Stimulated activated naive B cell treated with anti-CD40 and anti-IgM and Interleukin-4, amounts not matched to agents 10 μg/mL and 1 μg/mL and 100 μg/mL, for 72 hours (primary cell): ENCODE results near the gene FAM124A.
"Not testable (repeated sequence)": the region's sequence is repeated elsewhere in the genome, so short reads cannot be mapped to it uniquely, and the experiment has no call there.

Source experiments
- ATAC-seq, 2 donors: fragments of 150-1000 bp; cut with Tn5 transposase; replicated peaks; 2 replicates each; pipeline ENCODE4 v1.10.0; 2021; ENCODE audit warnings: moderate library complexity in 1 of 2
- DNase-seq: peaks from one replicate; pipeline ENCODE4 v3.0.0; 2021
- H3K27ac Mint-ChIP-seq: one replicate; pipeline ENCODE4 v1.8.0; 2022; ENCODE audit warnings: mild to moderate bottlenecking, mixed read lengths
- H3K27me3 Mint-ChIP-seq, 2 donors: one replicate each; pipeline ENCODE4 v1.8.0; 2022; ENCODE audit warnings: mixed read lengths in 2 of 2
- H3K36me3 Mint-ChIP-seq, 2 donors: one replicate each; pipeline ENCODE4 v1.8.0; 2022; ENCODE audit warnings: mixed read lengths in 2 of 2, mild to moderate bottlenecking in 1 of 2
- H3K4me1 Mint-ChIP-seq, 2 donors: one replicate each; pipeline ENCODE4 v1.8.0; 2022; ENCODE audit warnings: mixed read lengths in 2 of 2, mild to moderate bottlenecking in 1 of 2
- H3K4me3 Mint-ChIP-seq, 2 donors: one replicate each; pipeline ENCODE4 v1.8.0; 2022; ENCODE audit warnings: mild to moderate bottlenecking in 2 of 2, mixed read lengths in 2 of 2, moderate library complexity in 1 of 2
- H3K9me3 Mint-ChIP-seq, 2 donors: one replicate each; pipeline ENCODE4 v1.8.0; 2022; ENCODE audit warnings: mixed read lengths in 2 of 2, mild to moderate bottlenecking in 1 of 2

Gene FAM124A

DNA sequence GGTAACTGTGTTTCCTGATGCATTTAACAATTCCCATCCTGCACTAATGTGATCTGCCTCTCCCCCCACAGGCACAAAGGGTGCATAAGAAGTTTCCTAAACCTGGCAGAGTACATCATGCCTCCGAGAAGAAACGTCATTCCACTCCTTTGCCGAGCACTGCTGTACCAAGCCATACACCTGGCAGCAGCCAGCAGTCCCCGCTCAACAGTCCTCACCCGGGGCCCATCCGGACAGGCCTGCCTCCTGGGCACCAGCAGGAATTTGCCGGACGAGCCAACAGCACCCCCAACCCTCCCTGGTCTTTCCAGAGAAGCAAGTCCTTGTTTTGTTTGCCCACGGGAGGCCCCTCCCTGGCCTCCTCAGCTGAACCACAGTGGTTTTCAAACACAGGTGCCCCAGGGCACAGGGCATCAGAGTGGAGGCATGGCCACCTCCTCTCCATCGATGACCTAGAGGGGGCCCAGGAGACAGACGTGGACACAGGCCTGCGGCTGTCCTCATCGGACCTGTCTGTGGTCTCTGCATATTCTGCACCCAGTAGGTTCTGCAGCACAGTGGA is 58.3 kb downstream of the FAM124A start:
- peaks cover 3 to 5% of the 10 kb centered on the region in 2 donors for H3K27me3 Mint-ChIP-seq
- no peak overlapping the region for H3K4me3 Mint-ChIP-seq
- H3K4me1 Mint-ChIP-seq: no peaks in the 10 kb centered on the region
- no peaks in the 10 kb centered on the region for H3K9me3 Mint-ChIP-seq
- ATAC-seq (no peak), DNase-seq (no peak)
- H3K36me3 Mint-ChIP-seq: no peaks in the 10 kb centered on the region
- H3K27ac Mint-ChIP-seq: no peak overlapping the region

DNA sequence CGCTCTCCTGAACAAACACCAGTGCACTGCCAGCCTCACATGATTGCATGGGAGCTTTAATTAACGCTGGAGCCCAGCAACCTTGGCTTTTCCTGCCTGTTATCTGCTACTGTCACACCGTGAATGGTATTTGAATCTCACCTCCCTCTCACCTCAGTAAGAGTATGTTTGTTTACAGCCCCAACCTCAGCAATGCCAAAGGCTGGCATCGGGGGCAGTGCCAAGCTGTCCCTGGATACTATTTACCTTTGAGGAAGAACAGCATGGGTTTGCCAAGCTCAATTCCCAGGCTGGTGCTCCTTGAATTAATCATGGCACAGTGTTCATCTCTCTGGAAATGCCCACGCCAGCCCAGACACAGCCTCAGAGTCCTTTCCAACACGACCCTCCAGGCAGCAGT is 60.1 kb downstream of the FAM124A start:
- Mint-ChIP-seq H3K27ac (no peak overlapping the region), H3K4me3 (no peak overlapping the region), H3K36me3 (no peaks in the 10 kb centered on the region), H3K9me3 (no peaks in the 10 kb centered on the region), H3K4me1 (peaks cover 0 to 6% of the 10 kb centered on the region in 2 donors), H3K27me3 (peaks cover 3 to 10% of the 10 kb centered on the region in 2 donors)
- no peak for DNase-seq
- ATAC-seq: no peak

DNA sequence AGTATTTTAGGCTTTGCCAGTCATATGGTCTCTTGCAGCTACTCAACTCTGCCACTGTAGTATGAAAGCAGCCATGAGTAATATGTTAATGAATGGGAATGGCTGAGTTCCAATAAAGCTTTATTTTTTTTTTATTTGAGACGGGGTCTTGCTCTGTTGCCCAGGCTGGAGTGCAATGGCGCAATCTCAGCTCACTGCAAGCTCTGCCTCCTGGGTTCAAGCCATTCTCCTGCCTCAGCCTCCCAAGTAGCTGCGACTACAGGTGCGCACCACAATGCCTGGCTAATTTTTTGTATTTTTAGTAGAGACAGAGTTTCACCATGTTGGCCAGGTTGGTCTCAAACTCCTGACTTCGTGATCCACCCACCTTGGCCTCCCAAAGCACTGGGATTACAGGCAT is 60.7 kb downstream of the FAM124A start:
- H3K36me3 Mint-ChIP-seq, H3K4me1 Mint-ChIP-seq, H3K27ac Mint-ChIP-seq, H3K27me3 Mint-ChIP-seq, H3K4me3 Mint-ChIP-seq, H3K9me3 Mint-ChIP-seq, DNase-seq, ATAC-seq: not testable (repeated sequence)

DNA sequence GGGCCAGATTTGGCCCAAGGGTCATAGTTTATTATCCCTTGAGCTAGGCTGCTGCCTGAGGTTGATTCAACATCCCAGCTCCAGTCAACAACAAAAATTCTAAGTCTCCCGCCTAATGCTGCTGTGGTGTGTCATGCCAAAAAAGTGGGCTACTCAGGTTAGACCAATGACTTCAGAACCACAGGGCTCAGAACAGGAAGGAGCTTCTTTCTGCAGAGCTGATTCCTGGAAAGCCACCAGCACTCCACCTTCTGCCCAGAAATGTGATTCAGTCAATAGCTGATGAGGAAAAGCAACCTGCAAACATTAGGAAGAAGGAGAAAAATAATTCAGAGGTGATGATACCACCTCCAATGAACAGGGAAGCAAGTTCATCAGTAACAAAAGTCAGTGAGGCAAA is 61.2 kb downstream of the FAM124A start:
- Mint-ChIP-seq H3K4me1 (peaks cover 0 to 6% of the 10 kb centered on the region in 2 donors), H3K4me3 (no peak overlapping the region), H3K27me3 (peaks cover 3 to 10% of the 10 kb centered on the region in 2 donors), H3K9me3 (no peaks in the 10 kb centered on the region), H3K27ac (no peak overlapping the region), H3K36me3 (no peaks in the 10 kb centered on the region)
- no peak for DNase-seq
- no peak for ATAC-seq

DNA sequence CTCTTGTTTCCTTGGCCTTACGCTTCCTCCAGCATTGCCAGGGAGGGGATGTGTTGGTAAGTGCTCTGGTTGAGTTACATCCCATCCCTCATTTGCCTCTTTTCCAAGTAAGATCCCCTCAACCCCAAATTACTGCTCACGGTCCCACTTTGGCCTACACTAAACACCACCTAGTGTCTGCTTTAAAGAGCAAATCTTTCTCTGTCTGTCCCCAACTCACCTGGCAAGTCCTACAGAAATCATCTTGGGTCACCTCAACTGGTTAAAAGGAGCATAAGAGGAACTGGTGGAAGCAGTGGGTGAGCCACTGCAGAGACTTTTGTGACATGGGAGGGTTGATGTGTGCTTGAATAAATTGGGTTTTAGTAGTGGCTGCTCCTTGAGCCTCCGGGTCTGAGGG is 62.1 kb downstream of the FAM124A start:
- H3K4me1 Mint-ChIP-seq: peaks cover 0 to 6% of the 10 kb centered on the region in 2 donors
- H3K27ac Mint-ChIP-seq: no peak overlapping the region
- no peaks in the 10 kb centered on the region for H3K36me3 Mint-ChIP-seq
- H3K9me3 Mint-ChIP-seq: no peaks in the 10 kb centered on the region
- DNase-seq (no peak), ATAC-seq (no peak)
- no peak overlapping the region for H3K4me3 Mint-ChIP-seq
- H3K27me3 Mint-ChIP-seq: peaks cover 3 to 10% of the 10 kb centered on the region in 2 donors

DNA sequence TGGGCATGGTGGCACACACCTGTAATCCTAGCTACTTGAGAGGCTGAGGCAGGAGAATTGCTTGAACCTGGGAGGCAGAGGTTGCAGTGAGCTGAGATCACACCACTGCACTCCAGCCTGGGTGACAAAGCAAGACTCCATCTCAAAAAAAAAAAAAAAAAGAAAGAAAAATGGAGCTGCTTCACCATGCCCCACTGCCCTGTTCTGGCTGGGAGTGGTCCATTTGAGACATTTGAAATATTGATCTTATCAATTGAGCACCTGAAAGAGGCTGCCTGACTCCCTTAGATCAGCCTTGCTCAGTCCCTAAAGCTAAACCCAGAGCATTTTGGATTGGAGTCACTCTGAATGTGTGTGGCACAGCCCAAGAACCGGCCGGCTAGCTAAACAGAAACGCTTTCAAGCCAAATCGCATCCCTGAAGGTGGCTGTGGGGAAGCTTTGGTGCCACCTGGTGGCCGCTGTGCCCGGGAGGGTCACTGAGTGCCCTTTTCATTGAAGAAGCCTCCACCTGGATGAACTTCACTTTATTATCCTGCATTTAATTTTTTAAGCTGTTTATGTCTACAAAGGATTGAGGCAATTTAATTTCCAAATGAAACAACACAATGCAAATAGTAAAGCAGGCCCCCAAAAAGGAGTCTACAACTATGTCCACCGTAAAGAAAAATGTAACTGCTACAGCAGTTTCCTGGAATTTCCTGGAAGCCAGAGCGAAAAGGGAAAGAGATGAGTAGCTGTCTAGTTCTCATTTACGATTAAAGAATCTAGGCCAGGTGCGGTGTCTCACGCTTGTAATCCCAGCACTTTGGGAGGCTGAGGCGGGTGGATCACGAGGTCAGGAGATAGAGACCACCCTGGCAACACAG is 64.2 kb downstream of the FAM124A start:
- DNase-seq (peak; percentile 51), ATAC-seq (peak; percentile 97 to 98)
- Mint-ChIP-seq H3K9me3 (no peaks in the 10 kb centered on the region), H3K36me3 (no peaks in the 10 kb centered on the region), H3K27me3 (peaks cover 4 to 5% of the 10 kb centered on the region in 2 donors), H3K4me3 (no peak overlapping the region), H3K27ac (peak overlapping the region; percentile 37), H3K4me1 (peaks cover 0 to 6% of the 10 kb centered on the region in 2 donors)

DNA sequence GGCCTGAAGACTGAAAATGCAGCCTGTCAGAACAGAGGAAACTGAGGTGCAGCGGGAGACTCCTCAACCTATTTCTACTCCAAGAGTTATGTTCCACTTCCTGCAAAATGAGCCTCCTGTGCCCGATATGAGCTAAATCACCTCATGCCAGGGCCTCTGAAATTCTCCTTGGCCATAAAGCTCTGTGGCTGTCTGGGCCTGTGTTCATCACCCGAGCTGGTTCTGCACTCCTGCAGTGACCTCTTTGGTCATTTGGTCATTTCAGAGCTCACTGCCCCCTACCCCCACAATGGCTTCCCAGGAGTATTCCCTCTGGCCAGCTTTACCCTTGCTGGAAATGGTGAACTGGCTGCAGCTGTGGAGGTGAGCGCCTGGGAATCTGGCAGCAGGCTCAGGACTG is 65.6 kb downstream of the FAM124A start:
- Mint-ChIP-seq H3K9me3 (no peaks in the 10 kb centered on the region), H3K4me1 (peaks cover 0 to 6% of the 10 kb centered on the region in 2 donors), H3K27me3 (peaks cover 4 to 5% of the 10 kb centered on the region in 2 donors), H3K4me3 (no peak overlapping the region), H3K36me3 (no peaks in the 10 kb centered on the region), H3K27ac (no peak overlapping the region)
- DNase-seq (no peak), ATAC-seq (no peak)

DNA sequence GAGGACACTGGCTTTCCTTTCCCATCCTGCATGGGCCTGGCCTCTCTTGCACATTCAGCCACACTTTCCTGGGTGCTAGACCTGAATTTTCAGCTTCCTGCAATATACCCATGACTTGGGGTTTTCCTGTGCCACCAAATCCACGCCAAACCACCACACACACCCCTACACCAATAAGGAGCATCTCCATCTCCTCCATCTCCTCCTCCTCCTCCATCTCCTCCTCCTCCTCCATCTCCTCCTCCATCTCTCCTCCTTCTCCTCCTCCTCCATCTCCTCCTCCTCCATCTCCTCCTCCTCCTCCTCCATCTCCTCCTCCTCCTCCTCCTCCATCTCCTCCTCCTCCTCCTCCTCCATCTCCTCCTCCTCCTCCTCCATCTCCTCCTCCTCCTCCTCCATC is 66.1 kb downstream of the FAM124A start:
- H3K9me3 Mint-ChIP-seq, H3K27ac Mint-ChIP-seq, H3K4me3 Mint-ChIP-seq, H3K27me3 Mint-ChIP-seq, ATAC-seq, H3K4me1 Mint-ChIP-seq, DNase-seq, H3K36me3 Mint-ChIP-seq: not testable (repeated sequence)

DNA sequence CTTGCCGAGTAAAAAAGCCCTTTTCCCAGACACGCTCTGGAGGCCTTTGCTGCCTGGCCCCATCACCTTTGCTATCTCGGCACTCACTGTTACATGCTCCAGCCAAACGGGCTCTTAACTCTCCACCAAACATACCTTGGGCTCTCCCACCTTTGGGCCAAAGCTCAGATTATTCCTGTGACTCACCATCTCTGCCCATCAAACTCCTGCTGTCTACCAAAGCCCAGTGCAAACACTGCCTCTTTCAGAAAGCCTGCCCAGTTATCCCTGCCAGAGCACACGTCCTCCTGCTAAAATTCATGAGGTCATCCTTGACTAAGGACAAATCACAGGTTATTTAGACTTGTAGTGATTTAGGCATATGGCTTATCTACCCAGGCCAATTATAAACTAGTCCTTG is 69.1 kb downstream of the FAM124A start:
- DNase-seq (no peak), ATAC-seq (no peak)
- H3K4me1 Mint-ChIP-seq: peaks cover 0 to 4% of the 10 kb centered on the region in 2 donors
- no peak overlapping the region for H3K4me3 Mint-ChIP-seq
- peaks cover 4% of the 10 kb centered on the region in 2 donors for H3K27me3 Mint-ChIP-seq
- H3K27ac Mint-ChIP-seq: no peak overlapping the region
- no peaks in the 10 kb centered on the region for H3K9me3 Mint-ChIP-seq
- H3K36me3 Mint-ChIP-seq: no peaks in the 10 kb centered on the region

DNA sequence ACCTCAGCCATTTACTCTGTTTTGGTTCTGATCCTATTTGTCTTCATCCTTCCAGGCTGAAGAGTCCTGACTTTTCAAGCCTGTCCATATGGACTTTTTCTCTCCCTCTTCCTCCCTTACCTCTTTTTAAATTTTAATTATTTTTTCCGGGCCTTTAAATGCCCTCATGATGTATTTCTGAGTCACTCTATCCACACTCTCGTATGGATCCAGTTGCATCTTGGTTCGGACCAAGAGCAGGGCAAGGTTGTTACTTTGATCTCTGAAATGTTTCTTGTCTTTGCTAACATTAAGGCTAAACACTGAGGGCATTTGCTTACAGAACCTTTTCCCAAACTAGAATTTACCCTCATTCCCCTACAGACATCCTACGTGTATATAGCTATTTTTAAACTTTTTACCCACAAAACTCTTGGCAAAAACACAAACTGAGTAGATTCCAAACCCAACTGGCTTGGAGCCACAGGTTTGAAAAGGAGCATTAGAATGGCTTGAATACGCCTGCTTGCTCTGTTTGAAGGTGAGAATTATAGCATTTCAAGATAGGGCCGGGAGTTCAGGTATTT is 69.9 kb downstream of the FAM124A start:
- Mint-ChIP-seq H3K4me1 (no peaks in the 10 kb centered on the region), H3K27me3 (peaks cover 0 to 4% of the 10 kb centered on the region in 2 donors), H3K27ac (no peak overlapping the region), H3K36me3 (no peaks in the 10 kb centered on the region), H3K4me3 (no peak overlapping the region), H3K9me3 (no peaks in the 10 kb centered on the region)
- ATAC-seq (no peak), DNase-seq (no peak)

DNA sequence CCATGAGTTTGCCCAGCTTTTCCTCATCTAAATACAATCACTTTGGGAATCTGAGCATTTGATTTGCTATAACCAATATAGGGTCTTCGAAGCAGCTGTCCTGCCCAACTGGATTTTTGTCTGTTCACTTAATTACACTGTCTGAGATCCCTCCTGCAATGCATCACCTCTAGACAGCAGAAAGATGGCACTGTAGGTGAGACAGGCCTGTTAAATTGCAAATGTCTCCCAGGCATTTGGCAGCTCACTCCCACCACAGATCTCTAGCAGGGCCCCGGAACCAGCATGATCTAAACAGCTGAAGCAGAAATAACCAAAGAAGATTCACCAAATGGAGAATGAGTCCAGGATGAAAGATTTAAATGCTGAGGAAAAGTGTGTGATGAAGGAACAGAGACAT is 75.4 kb downstream of the FAM124A start:
- Mint-ChIP-seq H3K36me3 (no peaks in the 10 kb centered on the region), H3K9me3 (no peaks in the 10 kb centered on the region), H3K4me3 (no peak overlapping the region), H3K4me1 (no peaks in the 10 kb centered on the region), H3K27me3 (peaks cover 0 to 4% of the 10 kb centered on the region in 2 donors), H3K27ac (no peak overlapping the region)
- DNase-seq (no peak), ATAC-seq (peak in 1 of 2 donors; percentile 25)

DNA sequence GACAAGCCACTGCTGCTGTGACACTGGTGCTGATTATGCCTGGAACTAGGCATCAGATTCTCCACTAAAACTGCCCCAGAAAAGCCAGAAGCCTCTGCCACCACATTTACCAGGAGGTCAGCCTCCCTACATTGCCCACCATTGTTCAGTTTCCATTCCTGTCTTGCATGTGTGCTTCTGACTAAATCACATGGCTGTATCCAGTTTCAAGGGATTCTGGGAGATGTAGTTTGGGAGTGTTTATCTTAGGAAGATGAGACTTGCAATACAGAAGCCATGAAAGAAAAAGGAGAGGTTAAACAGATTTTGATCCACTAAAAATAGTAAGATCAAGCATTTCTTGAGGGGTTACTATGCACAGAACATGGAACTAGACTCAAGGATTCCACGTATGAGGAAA is 76.6 kb downstream of the FAM124A start:
- Mint-ChIP-seq H3K36me3 (no peaks in the 10 kb centered on the region), H3K4me3 (no peak overlapping the region), H3K27me3 (peaks cover 0 to 4% of the 10 kb centered on the region in 2 donors), H3K27ac (no peak overlapping the region), H3K4me1 (no peaks in the 10 kb centered on the region), H3K9me3 (no peaks in the 10 kb centered on the region)
- DNase-seq: no peak
- no peak for ATAC-seq

DNA sequence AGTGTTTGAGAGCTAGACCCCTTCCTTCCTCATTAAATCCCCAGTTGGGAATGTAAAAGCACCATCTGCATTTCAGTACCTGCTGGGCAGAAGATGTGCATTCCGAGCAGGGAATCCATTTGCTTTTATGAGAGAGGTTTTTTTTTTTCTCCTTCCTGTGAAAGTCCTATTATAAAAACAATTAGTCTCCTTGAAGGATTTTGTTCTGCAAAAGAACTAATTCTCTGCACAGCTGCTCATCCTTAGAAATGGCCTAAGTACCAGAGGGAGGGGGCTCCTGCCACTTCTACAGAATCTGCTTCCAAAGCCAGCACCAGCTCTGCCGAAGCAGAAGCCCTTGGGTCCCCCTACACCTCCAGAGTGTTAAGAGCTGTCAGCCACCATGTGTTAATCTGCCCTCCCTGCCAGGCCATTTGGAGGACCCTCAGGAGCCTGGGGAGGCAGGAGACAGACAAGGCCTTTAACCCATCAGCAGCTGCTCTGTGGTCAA is 80.9 kb downstream of the FAM124A start:
- Mint-ChIP-seq H3K27ac (no peak overlapping the region), H3K9me3 (no peaks in the 10 kb centered on the region), H3K27me3 (peaks cover 0 to 4% of the 10 kb centered on the region in 2 donors), H3K4me1 (no peaks in the 10 kb centered on the region), H3K36me3 (no peaks in the 10 kb centered on the region), H3K4me3 (no peak overlapping the region)
- no peak for DNase-seq
- ATAC-seq: no peak

DNA sequence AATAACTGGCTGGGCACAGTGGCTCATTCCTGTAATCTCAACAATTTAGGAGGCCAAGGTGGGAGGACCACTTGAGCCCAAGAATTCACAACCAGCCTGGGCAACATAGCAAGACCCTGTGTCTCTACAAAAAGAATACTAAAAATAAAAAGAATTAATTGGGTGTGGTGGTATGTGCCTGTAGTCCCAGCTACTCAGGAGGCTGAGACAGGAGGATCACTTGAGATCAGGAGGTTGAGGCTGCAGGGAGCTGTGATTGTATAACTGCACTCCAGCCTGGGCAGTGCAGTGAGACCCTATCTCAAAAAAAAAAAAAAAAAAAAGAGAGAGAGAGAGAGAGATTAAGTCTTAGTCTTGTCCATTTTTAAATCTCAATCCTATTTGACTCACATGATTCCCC is 81.7 kb downstream of the FAM124A start:
- H3K27ac Mint-ChIP-seq: no peak overlapping the region
- no peak overlapping the region for H3K4me3 Mint-ChIP-seq
- no peaks in the 10 kb centered on the region for H3K36me3 Mint-ChIP-seq
- H3K4me1 Mint-ChIP-seq: no peaks in the 10 kb centered on the region
- H3K27me3 Mint-ChIP-seq: peaks cover 0 to 4% of the 10 kb centered on the region in 2 donors
- no peaks in the 10 kb centered on the region for H3K9me3 Mint-ChIP-seq
- DNase-seq: no peak
- no peak for ATAC-seq
